Neutrophil (primary cell): ENCODE data around the gene ZNF367.

Experiments
- H3K27ac ChIP-seq: fragments of 200-600 bp; sonication (generic); 2 replicates; pipeline ENCODE4 v1.5.1; 2016; ENCODE audit warnings: mild to moderate bottlenecking, moderate library complexity
- H3K27me3 ChIP-seq: fragments of 200-600 bp; sonication (generic); 2 replicates; pipeline ENCODE4 v1.6.0; 2016; ENCODE audit warnings: mild to moderate bottlenecking
- H3K36me3 ChIP-seq: fragments of 200-600 bp; sonication (generic); 2 replicates; pipeline ENCODE4 v1.5.1; 2017
- H3K4me1 ChIP-seq, 2 experiments: fragments of 200-600 bp in 1 of 2; sonication (generic) in 1 of 2; 1 replicate in 1 of 2; 2 replicates in 1 of 2; pipeline versions ENCODE4 v1.5.1 to v1.6.1; 2013 to 2016; ENCODE audit warnings: low read depth in 1 of 2, low read length in 1 of 2, mild to moderate bottlenecking in 1 of 2, moderate library complexity in 1 of 2; ENCODE audit not compliant: control insufficient read depth in 1 of 2, insufficient read depth in 1 of 2
- H3K4me3 ChIP-seq, 2 experiments: fragments of 200-600 bp in 1 of 2; sonication (generic) in 1 of 2; 1 replicate in 1 of 2; 2 replicates in 1 of 2; pipeline ENCODE4 v1.5.1; 2013 to 2016; ENCODE audit warnings: low read depth in 1 of 2, low read length in 1 of 2, mild to moderate bottlenecking in 1 of 2, moderate library complexity in 1 of 2
- H3K9me3 ChIP-seq: fragments of 200-600 bp; sonication (generic); 2 replicates; pipeline ENCODE4 v1.5.1; 2016
- TF ChIP-seq, protein P1 (sequence below): fragments of 200-600 bp; sonication (generic); IDR thresholded peaks from 2 replicates; pipeline ENCODE4 v1.5.1; 2016; ENCODE audit warnings: antibody characterized with exemption

ZNF367 gene

GRCh38 chr9:96447406-96447805 lies 29.2 kb upstream of the ZNF367 start:
- H3K4me1 ChIP-seq: peaks cover 15 to 18% of the 10 kb centered on the region in 2 experiments
- H3K9me3 ChIP-seq: no peaks in the 10 kb centered on the region
- H3K4me3 ChIP-seq: no peak overlapping the region
- TF ChIP-seq, protein P1, sequence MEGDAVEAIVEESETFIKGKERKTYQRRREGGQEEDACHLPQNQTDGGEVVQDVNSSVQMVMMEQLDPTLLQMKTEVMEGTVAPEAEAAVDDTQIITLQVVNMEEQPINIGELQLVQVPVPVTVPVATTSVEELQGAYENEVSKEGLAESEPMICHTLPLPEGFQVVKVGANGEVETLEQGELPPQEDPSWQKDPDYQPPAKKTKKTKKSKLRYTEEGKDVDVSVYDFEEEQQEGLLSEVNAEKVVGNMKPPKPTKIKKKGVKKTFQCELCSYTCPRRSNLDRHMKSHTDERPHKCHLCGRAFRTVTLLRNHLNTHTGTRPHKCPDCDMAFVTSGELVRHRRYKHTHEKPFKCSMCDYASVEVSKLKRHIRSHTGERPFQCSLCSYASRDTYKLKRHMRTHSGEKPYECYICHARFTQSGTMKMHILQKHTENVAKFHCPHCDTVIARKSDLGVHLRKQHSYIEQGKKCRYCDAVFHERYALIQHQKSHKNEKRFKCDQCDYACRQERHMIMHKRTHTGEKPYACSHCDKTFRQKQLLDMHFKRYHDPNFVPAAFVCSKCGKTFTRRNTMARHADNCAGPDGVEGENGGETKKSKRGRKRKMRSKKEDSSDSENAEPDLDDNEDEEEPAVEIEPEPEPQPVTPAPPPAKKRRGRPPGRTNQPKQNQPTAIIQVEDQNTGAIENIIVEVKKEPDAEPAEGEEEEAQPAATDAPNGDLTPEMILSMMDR: no peak
- H3K27ac ChIP-seq: no peak overlapping the region
- H3K27me3 ChIP-seq: peaks cover 71% of the 10 kb centered on the region
- H3K36me3 ChIP-seq: no peaks in the 10 kb centered on the region

DNA sequence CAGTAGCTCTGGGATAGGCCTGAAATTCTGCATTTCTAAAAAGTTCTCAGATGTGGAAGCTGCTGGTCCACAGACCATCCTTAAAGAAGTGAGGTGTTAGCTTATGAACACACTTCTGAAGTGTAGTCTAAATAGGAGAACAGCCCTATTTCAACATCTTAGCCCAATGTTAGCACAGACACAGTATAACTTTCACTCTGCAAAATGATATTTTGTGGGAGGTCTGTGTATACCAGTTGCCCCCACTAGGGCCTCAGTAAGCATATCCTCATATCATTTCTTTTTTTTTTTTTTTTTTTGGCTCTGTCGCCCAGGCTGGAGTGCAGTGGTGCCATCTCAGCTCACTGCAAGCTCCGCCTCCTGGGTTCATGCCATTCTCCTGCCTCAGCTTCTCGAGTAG lies 24.3 kb upstream of the ZNF367 start:
- Histone ChIP-seq H3K27ac (no peak overlapping the region), H3K4me1 (no peaks in the 10 kb centered on the region), H3K36me3 (no peaks in the 10 kb centered on the region), H3K9me3 (no peaks in the 10 kb centered on the region), H3K4me3 (no peak overlapping the region), H3K27me3 (peaks cover 22% of the 10 kb centered on the region)
- TF ChIP-seq, protein P1: no peak

DNA sequence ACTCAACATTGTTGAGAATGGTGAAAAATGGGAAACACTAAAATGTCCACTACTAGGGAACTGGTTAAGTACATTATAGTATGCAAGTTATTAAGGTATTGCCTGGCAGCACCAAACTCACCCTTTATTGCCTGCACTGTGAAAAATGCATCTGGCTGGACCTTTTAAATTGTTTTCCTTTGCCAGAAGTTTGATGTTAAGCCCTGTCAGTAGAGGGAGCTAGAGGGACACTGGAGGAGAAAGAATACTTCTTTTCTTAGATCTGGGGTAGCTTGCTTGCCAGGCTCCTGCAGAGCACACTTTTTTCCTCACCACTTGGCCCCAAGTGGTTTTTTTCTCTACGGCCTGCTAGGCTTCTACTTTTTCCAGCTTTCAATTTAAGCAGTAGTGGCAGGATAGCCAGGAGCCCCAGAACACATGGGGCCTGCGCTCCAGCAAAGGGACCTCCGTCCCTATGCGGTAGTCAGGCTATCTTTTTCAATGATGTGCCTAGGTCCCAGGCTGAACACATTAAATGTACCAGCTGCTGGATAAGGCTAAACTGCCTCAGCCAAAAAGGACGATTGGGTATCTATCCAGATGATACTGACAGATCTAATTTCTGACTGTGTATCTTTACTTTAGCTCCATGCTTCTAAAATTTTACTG lies 23.8 kb upstream of the ZNF367 start:
- no peak overlapping the region for H3K27ac ChIP-seq
- H3K27me3 ChIP-seq: peaks cover 16% of the 10 kb centered on the region
- H3K4me3 ChIP-seq: no peak overlapping the region
- TF ChIP-seq, protein P1: peak; percentile 41
- no peaks in the 10 kb centered on the region for H3K4me1 ChIP-seq
- no peaks in the 10 kb centered on the region for H3K9me3 ChIP-seq
- H3K36me3 ChIP-seq: no peaks in the 10 kb centered on the region

GRCh38 chr9:96440671-96441199 lies 22.6 kb upstream of the ZNF367 start:
- no peaks in the 10 kb centered on the region for H3K4me1 ChIP-seq
- H3K27me3 ChIP-seq: peaks cover 5% of the 10 kb centered on the region
- no peak overlapping the region for H3K4me3 ChIP-seq
- no peak overlapping the region for H3K27ac ChIP-seq
- TF ChIP-seq, protein P1: no peak
- no peaks in the 10 kb centered on the region for H3K9me3 ChIP-seq
- H3K36me3 ChIP-seq: no peaks in the 10 kb centered on the region

- H3K4me3 ChIP-seq: no peak overlapping the region
- H3K4me1 ChIP-seq: no peaks in the 10 kb centered on the region
- TF ChIP-seq, protein P1: no peak
- no peaks in the 10 kb centered on the region for H3K27me3 ChIP-seq
- no peaks in the 10 kb centered on the region for H3K36me3 ChIP-seq
- H3K27ac ChIP-seq: no peak overlapping the region
- H3K9me3 ChIP-seq: no peaks in the 10 kb centered on the region
Observed at GRCh38 chr9:96437454-96437853, 19.3 kb upstream of the ZNF367 start.
